HG03439 (cell line): ENCODE results near the gene UPP2.

ENCODE experiments used
- ATAC-seq: cut with Tn5 transposase; IDR thresholded peaks from one replicate; pipeline ENCODE4 v1.9.1; 2021; ENCODE audit warnings: mild to moderate bottlenecking, moderate library complexity; ENCODE audit not compliant: unreplicated experiment

UPP2 gene

DNA sequence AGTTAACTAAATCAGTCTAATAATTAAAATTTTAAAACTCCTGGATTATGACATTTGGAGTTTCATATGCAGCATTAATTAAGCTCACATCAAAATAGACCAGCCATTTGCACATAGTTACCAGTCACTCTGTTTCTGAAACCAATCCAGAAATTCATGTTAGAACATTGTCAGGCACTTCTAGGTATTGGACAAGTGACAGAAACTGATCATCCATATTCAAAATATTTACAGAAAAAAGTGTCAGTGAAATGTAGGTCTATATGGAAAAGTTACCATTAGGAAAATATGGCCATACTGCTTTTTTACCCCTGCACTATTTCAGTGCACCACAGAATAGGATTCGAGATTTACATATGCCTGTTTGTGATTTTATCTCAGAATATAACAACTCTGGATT is 33.4 kb downstream of the UPP2 start:
- ATAC-seq: no peak

DNA sequence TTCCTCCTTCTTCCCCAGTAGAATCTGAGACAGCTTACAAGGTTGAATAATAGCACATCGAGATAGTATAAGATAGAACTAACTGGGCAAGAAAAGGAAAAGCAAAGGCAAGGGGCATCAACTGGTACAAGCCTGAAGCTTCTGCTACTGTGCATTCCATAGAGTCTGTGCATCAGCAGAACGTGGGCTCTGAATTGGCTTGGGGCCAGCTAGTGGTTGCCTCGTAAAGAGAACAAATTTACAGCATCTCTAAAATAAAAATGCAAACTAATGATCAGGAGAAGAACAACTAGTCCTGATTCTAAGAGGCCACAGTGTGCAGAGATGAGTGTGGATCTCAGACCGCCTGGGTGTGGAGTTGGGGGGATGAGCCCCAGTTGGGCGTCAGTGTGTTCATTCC is 36.6 kb downstream of the UPP2 start:
- ATAC-seq: no peak

DNA sequence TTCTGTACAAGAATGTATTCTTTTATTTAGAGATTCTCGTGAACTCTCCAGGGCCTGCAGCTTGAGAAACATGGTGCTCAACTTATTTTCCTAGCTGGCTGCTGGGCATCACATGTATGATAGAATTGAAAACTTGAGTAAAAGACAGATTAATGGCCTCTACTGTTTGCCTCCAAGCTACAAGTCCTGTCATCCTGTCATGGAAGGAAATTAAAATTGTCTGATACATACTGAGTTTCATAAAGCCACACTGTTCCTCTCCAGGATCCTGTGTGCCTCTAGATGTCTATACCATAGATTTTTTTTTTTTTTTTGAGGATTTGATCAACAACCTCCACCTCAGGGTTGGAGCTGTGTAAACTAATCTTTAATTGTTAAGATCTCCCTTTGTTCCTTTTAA is 38.5 kb downstream of the UPP2 start:
- ATAC-seq: no peak

DNA sequence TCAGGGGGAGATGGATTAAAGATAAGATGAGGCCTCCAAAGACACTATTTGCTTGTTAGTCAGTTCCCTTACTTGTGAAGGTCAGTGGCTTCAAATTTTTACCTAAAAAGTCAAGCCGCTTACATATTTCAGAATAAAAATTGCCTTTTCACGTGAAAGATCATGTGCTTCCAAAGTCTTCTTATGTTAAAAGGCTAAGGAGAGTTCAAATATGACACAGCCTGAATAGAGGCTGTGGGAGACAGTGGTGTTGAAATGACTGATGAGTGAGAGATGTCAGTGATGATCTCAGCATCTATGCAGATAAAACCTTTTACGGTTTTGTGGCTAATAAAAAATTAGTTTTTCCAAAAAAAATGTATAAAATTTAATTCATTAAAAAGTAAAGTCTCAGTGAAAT is 40.5 kb downstream of the UPP2 start:
- ATAC-seq: no peak

DNA sequence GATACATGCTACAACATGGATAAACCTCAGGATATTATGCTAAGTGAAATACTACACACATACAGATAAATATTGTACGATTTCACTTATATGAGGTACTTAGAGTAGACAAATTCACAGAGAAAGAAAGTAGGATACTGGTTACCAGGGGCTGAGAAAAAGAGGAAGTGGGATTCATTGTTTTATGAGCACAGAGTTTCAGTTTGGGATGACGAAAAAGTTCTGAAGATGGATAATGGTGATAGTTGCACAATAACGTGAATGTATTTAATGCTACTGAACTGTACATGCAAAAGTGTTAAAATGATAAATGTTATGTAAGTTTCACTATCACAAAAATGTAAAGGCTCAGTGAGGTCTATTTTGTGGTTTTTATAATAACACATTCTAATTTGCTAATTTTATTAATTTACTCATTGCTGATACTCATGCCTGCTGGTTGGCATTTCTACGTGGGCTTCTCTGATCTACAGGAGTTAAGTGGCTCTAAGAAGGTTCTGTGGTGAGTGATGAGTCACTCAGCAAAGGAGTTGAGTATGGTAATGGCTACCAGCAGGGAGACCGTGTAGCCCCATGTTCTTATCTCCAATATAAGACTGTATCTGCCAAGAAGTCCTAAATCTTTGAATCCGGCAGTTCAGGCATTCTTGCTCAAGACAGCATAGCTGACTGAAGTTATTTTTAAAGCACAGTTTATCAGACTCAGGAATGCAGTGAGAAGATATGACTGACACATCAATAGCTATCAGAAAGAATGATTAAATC is 41.1 kb downstream of the UPP2 start:
- no peak for ATAC-seq

DNA sequence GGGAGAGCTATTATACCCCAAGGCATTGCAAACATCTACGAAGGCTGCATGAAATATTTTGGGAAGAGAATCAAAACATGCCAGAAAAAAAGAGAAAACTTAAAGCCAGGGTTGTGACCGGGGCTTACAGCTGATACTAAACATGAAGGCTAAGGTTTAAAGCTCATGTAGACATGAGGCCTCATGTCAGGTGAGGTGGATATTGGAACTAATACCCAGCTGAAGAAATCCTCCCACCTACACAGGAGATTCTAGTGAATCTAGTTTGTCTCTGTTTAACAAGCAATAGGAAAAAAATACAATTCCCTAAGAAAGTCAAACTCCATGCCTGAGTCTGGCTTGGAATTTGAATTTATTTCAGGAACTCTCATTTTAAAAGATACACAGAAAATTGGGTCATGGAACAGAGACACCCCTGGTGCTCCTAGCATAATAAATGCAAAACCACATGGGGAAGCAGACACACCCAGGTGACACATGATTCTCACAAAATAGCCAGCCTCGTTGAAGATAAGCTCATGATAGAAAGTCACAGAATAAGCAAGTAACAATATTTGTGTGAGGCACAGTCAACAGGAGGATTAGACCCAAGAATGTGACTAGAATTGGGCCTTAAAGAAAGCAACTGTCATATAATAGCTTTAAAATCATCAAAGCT is 42.2 kb downstream of the UPP2 start:
- no peak for ATAC-seq

DNA sequence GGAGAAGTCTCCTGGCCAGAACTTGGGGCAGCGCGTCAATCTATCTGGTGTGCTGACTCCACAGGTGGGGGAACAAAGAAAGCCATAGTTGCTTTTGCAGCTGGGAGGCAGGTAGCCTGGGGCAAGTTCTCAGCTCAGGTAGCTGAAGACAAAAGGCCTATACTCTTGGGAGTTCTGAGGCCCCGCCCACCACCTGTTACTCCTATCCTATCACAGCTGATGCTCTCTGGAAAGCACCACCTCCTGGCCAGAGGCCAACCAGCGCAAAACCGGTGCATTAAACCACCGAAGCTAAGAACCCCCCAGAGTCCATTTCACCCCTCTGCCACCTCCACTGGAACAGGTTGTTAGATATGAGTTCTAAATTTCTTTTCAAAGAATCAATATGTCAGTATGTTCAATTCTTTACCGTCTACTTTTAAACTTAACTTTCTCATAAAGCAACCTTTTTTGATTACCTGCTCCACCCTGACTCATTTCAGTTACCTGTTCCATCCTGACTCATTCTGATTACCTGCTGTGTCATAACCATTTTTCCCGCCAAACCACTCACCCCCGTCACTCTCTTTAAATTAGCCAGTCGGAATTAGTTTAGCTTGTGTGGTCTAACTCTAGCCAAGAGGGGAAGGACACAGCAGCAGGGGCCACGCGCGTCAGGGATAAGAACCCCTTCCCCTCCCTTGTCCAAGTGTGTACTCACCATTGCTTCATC is 43.4 kb downstream of the UPP2 start:
- no peak for ATAC-seq

DNA sequence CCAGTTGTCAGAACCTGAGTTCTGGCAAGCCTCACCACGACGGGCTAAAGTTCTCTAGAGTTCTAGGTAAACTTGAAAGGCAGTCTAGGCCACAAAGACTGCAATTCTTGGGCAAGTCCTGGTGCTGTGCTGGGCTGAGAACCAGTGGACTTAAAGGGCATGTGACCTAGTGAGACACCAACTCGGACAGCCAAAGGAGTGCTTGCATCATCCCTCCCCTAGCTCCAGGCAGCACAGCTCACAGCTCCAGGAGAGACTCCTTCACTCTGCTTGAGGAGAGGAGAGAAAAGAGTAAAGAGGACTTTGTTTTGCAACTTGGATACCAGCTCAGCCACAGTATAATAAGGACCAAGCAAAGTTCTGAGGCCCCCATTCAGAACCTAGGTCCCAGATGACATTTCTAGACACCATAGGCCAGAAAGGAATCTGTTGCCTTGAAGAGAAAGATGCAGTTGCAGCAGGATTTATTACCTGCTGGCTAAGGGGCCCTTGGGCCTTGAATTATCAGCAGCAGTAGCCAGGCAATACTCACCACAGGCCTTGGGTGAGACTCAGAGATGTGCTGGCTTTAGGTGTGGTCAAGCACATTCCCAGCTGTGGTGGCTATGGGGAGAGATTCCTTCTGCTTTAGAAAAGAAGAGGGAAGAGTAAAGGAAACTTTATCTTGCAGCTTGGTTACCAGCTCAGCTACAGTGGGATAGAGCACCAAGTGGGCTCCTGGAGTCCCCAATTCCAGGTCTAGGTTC is 51.8 kb downstream of the UPP2 start:
- ATAC-seq: no peak

DNA sequence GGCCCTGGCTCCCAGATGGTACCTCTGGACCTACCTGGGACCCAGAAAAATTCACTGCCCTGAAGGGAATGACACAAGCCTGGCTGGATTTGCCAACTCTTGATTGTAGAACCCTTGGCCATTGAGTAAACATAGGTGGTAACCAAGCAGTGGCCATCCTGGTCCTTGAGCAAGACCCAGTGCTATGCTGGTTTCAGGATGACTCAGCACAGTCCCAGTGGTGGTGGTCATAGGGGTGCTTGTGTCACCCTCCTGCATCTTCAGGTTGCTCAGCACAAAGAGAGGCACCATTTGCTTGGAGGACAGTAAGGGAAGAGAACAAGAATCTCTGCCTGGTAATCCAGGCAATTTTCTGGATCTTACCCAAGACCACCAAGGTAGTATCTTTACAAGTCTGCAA is 52.9 kb downstream of the UPP2 start:
- ATAC-seq: no peak

- no peak for ATAC-seq
Measured at GRCh38 chr2:158172719-158173118, 71.0 kb downstream of the UPP2 start.

- ATAC-seq: no peak
Measured at GRCh38 chr2:158174495-158174894, 72.8 kb downstream of the UPP2 start.

GRCh38 chr2:158174956-158175355 is 73.3 kb downstream of the UPP2 start:
- ATAC-seq: no peak

- no peak for ATAC-seq
Measured at GRCh38 chr2:158178646-158179045, 77.0 kb downstream of the UPP2 start.

- peak; percentile 55 for ATAC-seq
Measured at GRCh38 chr2:158179660-158180059, 78.0 kb downstream of the UPP2 start.

- no peak for ATAC-seq
Measured at GRCh38 chr2:158181171-158181570, 79.5 kb downstream of the UPP2 start.

DNA sequence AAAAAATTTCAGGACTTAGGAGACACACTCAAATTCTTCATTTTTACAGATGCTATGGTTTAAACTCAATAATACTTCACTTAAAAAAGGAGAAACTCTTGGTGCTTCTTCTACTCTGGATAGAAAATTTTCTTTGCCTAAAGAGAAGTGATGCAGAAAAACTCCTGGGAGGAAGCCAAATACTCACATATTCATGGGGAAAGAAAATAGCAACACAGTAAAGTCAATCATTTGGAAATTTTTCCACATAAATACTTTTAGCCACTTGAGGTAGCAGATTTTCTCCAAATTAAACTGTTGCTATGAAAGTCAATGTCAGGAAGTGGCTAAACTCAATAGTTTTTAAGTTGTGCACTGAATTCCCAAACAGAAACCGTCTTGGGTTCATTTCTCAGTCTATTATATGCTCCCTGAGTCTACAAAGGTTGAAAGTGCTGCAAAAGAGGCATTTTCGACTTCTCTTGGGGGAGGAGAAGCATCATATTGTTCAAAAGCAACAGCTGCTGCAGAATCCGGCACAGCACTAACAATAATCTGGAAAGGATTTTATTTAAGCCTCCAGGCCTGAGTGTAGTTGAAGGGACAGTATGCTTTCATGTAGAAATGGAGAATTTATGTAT is 81.1 kb downstream of the UPP2 start:
- ATAC-seq: no peak

DNA sequence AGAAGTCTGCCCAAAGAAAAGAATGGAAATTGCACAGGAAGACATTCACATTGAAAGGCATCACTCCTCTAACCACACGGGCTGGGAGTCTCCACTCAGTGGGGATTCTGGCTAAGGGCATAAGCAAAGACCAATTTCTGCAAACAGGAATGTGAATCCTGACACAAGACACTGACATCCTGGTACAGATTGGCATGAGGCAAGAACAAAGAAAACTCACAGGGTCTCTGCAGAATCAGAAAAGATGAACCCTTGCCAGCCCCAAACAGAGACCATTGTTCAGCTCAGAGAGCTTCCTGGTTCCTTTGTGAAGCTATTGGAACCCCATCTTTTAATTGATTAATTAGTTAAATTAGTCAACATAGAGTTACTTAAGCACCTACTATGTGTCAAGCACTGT is 82.3 kb downstream of the UPP2 start:
- no peak for ATAC-seq

DNA sequence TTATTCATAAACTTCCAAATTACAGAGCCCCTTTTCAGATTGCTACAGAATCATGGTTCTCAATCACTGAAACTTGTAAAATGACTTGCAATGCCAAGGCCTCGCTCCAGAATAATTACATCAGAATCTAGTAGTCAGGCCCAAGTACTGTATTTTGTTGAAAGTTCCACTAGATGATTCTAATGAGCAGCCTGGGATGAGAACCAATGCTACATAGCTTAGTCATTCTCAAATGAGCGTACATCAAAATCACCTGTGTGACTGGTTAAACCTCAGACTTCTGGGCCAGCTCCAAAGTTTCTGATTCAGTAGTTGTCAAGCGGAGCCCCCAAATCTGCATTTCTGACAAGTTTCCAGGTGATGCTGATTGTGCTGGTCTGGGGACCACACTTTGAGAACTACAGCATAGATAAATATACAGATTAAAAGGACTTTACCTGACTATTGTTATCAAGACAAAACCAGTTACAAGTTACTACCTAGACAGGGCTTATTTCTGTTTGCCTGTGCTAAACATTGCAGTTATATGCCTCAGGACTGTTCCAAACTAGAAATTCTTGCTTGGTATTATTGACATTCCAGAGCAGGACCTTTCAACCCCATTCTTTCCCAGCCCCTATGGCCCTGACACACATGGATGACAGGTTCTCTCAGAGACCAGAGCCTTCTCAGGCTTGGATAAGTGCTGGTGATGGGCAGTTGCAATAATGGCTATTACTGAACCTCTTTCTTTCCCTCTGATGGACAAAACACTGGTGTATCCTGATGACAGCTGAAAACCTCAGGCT is 83.1 kb downstream of the UPP2 start:
- no peak for ATAC-seq
